GM21360 (cell line): ENCODE data around the gene ZNF652.

Experiments used
- ATAC-seq: cut with Tn5 transposase; IDR thresholded peaks from one replicate; pipeline ENCODE4 v1.9.1; 2021; ENCODE audit warnings: mild to moderate bottlenecking, moderate library complexity; ENCODE audit not compliant: unreplicated experiment

Gene ZNF652

DNA sequence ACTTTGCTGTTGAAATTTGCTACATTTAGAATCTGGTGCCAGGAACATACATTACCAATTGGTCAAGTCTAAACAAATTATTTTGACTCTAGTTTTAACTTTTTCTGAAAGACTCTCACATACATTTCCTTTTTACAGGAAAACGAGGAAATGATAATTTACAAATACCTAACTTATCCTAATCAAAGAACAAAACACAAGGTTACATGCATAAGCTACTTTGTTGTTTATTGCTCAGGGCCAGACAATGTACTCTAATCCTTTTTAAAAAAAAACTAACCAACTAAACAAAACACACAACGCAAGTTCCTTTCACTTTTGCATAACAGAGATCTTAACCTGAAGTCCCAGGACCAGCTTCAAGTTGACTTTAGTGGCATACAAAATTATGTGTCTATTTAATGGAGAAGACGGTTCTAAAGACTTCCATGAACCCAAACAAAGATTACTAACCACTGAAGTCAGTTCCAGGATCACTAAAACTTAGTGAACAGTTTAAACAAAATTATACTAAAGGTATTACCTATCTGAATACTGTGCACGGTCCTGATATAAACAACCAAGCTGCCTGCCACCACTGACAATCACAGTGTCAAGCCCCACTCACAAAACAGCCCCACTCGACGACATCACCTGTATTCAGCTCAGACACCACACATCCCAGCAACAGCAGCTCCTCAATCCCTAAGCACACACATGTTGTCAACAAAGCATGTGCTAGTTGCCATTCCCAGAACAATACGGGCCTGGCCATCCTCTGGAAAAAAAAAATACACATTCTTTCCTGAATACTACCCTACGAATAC, 1.9 kb downstream of the ZNF652 start:
- ATAC-seq = no peak

DNA sequence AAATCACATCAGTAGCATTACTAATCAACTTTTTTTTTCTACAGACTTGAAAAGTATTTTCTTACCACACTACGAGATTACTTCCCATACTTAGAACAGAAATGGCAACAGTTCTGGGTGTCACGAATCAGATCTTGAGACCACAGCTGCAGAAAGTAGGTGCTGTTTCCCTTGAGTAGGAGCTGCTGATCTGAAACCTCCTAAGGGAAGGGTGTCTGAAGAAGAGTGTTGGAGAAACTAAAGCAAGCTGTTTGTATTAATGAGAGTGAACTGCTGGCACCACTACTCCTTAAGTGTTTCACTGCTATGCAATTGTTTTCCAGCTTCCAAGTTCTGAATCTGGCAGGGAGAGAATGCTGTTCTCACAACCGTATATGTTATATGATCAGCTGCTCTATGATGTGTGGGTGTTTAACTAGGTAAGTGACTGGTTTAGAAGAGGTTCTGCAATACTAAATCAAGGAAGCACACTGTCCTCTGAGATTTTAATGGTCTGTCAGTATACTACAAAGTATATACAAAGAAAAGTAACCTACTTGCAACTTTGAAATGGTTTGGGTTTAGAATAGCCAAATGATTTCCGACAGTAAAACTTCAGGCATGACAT, 3.3 kb downstream of the ZNF652 start:
- no peak for ATAC-seq

DNA sequence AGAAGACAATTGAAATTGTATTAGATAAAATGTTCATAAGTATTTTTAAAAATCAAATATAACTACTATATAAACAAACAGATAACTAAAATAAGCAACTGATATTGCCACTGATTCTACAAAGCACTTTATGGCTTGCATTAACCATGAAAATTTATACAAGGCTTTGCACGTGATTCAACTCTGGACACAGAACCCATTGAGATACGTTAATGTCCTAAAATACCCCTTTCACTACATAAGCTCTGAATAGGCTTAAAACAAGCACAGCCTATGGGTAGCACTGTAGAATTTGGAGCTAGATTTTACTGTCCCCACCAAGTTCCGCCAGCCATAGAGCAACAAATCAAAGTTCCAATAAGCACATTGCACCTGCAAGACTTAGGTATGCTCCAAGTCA, 4.5 kb downstream of the ZNF652 start:
- ATAC-seq = no peak

DNA sequence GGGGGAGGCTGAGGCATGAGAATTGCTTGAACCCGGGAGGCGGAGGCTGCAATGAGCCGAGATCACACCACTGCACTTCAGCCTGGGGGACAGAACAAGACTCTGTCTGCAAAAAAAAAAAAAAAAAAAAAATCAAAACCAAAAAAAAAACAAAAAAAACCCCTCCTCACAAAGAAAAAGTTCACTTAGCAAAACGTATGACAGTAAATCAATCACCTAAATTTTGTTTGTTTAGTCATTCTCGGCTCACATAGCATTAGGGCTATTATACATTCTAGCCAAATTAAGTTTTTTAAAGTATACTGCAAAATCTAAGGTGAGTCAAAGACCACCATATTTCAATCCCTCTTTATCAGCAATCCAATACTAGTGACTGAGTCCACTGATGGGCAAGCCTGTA, 5.7 kb downstream of the ZNF652 start:
- no peak for ATAC-seq

DNA sequence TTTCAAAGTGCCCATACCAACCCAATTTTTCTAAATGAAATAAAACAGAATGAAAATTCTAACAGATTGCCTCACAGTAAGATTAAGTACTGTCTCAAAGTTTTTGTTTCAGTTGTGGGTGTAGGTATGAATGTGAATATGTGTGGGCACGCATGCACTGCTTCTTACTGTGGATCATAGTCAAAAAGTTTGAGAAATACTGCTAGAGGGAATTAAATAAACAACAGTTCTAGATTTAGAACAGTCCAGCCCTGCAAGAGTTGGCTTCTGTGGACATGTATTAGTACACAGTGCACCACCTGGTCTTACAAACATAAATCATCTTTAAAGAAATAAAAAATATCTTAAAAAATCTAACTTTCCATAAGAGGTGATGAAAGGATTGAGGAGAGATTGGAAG, 8.4 kb downstream of the ZNF652 start:
- ATAC-seq = no peak

DNA sequence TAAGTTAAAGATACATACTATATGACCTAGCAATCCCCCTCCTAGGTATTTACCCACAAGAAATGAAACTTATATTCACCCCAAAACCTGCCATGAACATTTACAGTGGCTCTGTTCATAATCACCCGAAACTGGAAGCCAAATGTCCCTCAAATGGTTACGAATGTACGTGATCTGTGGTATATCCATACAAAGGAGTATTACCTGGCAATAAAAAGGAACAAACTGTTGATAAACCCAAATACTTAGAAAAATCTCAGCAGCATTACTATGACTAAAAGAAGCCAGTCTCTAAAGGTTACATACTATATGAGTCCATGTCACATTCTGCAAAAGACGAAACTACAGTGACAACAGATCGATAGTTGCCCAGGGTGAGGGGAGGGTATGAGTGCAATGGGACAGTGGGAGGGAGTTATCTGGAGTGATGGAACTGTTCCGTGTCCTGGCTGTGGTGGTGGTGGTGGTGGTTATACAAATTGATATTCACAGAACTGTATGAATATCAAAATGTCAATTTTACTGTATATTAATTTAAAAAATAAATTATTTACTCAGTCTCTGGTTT, 9.4 kb downstream of the ZNF652 start:
- ATAC-seq = no peak

DNA sequence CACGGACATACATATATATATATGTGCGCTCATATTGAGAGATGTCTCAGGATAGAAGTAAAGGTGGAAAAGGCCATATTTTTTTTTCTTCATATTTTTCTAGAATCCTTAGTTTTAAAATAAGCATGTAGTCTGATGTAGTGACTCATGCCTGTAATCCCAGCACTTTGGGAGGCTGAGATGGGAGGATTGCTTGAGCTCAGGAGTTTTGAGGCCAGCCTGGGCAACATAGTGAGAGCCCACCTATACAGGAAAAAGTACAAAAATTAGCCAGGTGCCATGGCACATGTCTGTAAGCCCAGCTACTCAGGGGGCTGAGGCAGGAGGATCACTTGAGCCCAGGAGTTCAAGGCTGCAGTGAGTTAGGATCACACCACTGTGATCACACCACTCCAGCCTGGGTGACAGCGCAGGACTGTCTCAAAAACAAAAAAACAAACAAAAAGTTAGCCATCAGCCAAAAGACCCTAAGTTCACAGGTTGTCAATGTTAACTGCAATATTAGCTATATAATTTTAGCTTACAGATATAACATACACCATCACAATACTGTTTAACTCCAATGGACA, 10.4 kb downstream of the ZNF652 start:
- ATAC-seq = no peak

DNA sequence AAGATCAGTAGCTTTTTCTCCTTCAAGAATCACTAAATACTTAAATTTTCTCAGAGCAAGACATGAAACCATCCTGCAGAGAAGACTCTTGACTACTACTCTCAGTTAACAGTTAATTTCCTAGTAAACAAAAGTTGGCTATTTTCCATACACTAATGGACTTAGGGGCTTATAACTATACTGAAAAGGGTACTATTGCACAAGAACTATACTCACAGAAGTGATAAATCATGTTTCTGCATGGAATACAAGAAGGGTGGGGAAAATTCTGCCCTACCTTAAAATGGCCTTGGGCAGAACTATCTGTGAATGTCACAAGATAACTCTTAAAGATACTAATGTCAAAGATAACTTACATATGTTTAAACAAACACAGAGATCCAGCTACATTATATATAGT, 12.5 kb downstream of the ZNF652 start:
- ATAC-seq = no peak

DNA sequence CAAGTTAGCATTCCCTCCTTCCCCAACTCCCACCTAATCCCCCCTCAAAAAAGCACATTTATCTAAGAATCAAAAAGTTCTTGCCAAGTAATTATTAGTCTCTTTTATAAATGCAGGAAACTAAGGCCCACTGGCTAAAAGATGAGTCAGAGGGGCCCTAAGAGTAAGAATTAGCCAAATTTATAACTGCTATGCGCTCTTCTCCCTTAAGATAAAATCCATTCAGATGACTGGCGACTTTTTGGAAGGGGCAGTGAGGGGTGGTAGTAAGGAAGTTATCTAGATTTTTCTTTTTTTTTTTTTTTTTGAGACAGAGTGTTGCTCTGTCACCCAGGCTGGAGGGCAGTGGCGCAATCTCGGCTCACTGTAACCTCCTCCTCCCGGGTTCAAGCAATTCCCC, 17.1 kb downstream of the ZNF652 start:
- no peak for ATAC-seq

DNA sequence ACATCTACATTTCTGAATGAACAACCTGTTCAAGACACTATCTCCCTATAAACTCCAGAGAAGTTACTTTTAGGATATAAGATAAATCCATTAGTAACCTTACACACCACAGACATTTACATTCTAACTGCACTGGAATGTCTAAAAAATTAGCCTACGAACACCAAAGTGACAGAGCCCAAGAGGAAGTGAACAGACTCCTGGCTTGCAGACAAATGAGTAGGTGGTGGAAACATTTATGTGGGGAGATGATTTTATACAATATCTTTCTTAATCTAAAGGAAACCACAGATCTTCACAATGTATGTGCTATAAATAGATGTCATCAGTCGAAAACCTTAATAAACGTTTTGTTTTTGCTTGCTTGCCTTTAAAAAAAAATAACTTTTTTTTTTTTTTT, 18.8 kb downstream of the ZNF652 start:
- no peak for ATAC-seq

DNA sequence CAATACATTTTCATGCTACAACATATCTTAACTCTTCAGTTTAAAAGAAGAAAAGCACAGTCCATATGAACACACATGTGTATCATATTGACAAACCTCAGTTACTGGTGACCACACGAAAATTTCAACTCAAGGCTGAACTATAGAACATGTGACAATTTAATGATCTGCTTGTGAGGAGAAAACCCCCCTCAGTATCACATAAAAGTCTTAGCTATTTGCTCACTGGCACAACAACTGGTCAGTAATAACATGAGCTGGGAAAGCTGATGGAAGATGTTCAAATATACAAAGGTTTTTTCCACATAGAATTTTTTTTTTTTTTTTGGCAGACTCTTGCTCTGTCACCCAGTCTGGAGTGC, 19.5 kb downstream of the ZNF652 start:
- ATAC-seq = no peak

DNA sequence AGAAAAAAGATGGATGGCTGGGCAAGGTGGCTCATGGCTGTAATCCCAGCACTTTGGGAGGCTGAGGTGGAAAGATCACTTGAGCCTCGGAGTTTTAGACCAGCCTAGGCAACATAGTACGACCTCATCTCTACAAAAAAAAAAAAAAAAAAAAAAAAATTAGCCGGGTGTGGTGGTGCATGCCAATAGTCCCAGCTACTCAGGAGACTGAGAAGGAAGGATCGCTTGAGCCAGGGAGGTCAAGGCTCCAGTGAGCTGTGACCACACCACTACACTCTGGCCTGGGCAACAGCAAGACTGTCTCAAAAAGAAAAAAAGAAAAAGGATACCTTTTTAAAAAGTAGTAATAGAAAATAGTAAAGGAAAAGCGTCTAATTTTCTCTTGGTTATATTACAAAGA, 20.7 kb downstream of the ZNF652 start:
- no peak for ATAC-seq

DNA sequence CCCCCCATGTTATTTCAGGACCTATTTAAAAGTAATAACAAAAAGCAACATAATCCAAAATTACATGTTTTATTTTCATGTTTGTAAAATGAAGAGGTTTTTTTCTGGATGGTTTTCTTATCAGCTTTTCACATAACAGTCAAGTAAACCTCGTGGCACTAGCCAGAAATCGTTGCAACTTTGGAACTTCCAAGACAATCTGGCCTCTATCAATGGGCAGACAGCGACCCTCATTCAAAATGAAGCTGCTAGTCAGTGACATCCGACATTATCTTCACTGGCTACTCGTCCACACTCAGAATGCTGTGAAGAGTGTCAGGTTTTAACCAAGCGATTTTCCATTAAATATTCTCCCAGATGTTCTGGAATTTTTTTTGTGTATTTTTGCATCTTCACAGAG, 22.7 kb downstream of the ZNF652 start:
- no peak for ATAC-seq

DNA sequence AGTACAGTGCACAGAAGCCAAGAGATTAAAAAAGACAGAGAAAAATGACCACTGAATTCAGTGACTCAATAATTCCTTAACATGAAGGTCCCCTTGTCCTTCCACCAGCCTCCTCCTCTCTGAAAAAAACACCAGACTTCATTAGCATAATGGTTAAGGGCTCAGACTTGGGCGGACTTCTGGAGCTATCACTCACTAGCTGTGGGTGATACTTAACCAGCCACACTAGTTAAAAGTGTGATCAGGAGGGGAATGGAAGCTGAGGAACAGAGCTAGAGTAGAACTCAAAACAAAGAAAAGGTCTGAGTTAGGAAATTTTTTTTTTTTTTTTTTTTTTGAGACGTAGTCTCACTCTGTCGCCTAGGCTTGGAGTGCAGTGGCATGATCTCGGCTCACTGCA, 23.2 kb downstream of the ZNF652 start:
- no peak for ATAC-seq

DNA sequence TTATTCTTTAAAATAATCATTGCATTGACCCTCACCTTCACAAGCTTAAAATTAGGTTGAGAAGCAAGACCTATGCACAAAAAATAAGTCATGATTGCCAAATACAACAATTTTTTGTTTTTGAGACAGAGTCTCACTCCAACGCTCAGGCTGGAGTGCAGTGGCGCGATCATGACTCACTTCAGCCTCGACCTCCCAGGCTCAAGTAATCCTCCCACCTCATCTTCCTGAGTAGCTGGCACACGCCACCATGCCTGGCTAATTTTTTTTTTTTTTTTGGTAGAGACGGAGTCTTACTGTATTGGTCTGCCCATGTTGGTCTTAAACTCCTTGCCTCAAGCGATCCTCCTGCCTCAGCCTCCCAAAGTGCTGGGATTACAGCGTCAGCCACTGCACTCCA, 24.2 kb downstream of the ZNF652 start:
- no peak for ATAC-seq

DNA sequence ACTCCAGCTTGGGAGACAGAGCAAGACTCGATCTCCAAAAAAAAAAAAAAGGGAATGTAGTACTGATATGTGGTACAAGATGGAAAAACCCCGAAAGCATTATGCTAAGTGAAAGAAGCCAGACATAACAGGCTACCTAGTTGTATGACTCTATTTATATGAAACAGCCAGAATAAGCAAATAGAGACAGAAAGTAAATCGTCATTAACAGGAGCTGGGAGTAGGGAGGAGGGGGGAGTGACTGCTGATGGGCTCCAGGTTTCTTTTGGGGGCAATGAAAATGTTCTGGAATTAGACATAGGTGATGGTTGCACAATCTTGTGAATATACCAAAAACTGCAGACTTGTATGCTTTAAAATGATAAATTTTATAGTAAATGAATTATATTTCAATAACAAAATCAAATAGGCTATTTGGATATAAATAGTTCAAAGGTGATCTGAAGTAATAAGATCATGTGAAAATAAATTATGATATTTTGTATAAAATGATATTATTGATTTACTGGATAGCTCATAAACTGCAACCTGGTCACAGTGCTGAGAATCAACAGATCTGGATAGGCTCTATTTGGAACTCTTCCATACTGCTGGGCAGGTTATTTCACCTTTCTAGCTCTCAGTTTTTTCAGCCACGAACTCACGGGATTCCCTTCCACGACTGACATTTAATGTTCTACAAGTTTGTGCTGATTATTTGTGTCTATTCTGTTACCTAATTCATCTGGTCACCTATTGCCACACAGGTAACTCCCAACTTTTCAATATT, 27.1 kb downstream of the ZNF652 start:
- ATAC-seq = no peak

DNA sequence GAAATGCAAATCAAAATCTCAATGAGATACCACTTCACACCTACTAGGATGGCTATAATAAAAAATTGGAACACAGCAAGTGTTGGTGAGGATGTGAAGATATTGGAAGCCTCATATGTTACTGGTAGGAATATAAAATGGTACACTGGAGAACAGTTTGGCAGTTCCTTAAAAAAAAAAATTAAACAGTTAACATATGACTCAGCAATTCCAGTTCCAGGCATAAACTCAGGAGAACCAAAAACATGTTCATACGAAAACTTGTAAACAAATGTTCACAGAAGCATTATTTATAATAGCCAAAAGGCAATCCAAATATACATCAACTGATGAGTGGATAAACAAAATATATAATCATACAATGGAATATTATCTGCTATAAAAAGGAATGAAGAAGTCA, 28.2 kb downstream of the ZNF652 start:
- no peak for ATAC-seq

DNA sequence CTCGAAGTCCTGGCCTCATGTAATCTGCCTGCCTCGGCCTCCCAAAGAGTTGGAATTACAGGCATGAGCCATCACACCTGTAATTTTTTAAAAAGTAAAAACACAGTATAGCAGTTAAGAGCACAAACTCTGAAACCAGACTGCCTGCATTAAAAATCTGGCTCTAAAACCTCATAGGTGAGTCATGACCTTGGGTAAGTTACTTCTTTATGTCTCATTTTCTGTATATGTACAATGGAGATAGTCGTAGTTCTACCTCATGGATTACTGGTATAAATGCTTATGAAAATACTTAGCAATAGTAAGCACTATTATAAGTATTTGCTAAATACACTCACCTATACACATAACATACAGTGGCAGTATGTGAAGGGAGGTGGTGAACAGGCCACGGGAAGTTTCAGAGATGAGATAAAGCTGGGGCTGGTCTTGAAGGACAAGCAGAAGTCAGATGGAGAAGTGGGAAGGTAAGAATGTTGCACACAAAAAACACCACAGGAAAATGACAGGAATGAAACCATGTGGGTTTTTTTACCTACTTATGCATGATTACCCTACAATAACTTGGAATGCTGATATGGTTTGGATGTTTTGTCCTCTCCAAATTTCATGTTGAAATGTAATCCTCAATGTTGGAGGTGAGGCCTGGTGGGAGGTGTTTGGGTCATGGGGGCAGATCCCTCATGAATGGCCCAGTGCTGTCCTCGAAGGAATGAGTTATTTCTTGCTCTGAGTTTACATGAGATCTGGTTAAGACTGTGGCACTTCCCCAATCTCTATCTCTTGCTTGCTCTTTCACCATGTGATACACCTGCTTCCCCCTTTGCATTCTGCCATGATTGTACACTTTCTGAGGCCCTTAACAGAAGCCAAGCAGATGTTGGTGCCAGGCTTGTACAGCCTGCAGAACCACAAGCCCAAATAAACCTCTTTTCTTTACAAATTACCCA, 33.9 kb downstream of the ZNF652 start:
- ATAC-seq = no peak

DNA sequence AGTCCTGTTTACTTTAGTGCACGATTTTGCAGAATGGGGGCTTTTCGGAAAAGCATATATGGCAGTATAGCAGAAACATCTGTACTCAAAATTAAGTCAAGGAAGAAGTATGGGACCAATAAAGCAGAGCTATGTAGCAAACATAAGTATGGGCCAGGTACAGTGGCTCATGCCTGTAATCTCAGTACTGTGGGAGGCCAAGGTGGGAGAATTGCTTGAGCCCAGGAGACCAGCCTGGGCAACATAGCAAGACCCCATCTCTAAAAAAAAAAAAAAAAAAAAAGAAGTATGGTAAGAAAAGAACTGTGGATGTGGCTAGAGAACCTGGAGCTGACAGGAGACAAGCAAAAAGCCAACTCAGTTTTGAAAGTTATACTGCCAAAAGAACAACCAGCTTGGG, 36.1 kb downstream of the ZNF652 start:
- ATAC-seq = no peak

DNA sequence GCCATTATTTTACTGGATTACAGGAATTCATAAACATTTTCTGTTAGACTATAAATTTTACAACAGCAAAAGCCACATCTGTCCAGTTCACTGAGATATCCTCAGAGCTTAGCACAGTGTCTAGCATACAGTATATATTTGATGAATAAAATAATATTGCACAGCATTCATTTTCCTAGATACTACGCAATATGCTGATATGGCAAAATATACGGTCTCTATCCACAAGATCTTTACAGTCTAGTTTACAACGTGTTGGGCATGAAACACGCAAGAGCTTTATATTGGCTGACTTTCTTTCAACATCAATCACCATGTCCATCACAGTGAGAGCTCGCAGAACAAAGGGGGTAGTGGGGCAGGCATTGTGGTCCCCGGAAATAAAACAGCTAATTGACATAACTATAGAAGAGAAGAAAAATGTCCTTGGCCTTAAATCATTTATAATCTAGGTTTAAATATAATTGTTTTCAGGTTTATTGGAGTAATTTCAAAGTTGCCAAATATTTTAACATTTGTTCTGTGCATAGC, 43.5 kb downstream of the ZNF652 start:
- ATAC-seq = no peak
